Gastrocnemius medialis (tissue), 4 donors: ENCODE data around the gene OGFOD1. TPM values are rescaled to one million over a fixed set of nuclear protein-coding genes. Genes with fewer than 3 reads are reported as not detected.

ENCODE experiments used
- ATAC-seq, 2 donors: fragments of 150-250 bp; one replicate each; pipeline ENCODE4 v1.9.1; 2016
- DNase-seq, 2 donors: peaks; one replicate each; pipeline ENCODE4 v3.0.0-alpha.2; 2019
- H3K27ac ChIP-seq, 4 donors: fragments of 200-600 bp; sonication (generic); 1 replicate in 1 of 4; 2 replicates in 3 of 4; pipeline ENCODE4 v1.5.1; 2016 to 2018; ENCODE audit warnings: mild to moderate bottlenecking in 2 of 4, moderate library complexity in 1 of 4
- H3K27me3 ChIP-seq, 3 donors: fragments of 200-600 bp; sonication (generic) in 2 of 3; 1 replicate in 1 of 3; 2 replicates in 2 of 3; pipeline versions ENCODE4 v1.5.1 to v1.6.0; 2016 to 2019; ENCODE audit warnings: mild to moderate bottlenecking in 1 of 3, moderate library complexity in 1 of 3
- H3K36me3 ChIP-seq, 2 donors: fragments of 200-600 bp; sonication (generic) in 1 of 2; one replicate each; pipeline ENCODE4 v1.5.1; 2017 to 2018
- H3K4me1 ChIP-seq, 2 donors: fragments of 200-600 bp; sonication (generic) in 1 of 2; one replicate each; pipeline ENCODE4 v1.5.1; 2016 to 2017; ENCODE audit warnings: mild to moderate bottlenecking in 2 of 2
- H3K4me3 ChIP-seq, 4 donors: fragments of 200-600 bp; sonication (generic) in 3 of 4; 1 replicate in 1 of 4; 2 replicates in 3 of 4; pipeline ENCODE4 v1.5.1; 2016 to 2019; ENCODE audit warnings: mild to moderate bottlenecking in 2 of 4
- H3K9me3 ChIP-seq, 3 donors: fragments of 200-600 bp; sonication (generic) in 2 of 3; 1 replicate in 1 of 3; 2 replicates in 2 of 3; pipeline ENCODE4 v1.5.1; 2016 to 2019
- CTCF ChIP-seq, 5 experiments: fragments of 450-650 bp in 3 of 5; fragments of 200-600 bp in 2 of 5; sonication (generic) in 2 of 5; IDR thresholded peaks in 4 of 5; conservative IDR thresholded peaks in 1 of 5; 1 replicate in 4 of 5; 2 replicates in 1 of 5; pipeline ENCODE4 v1.5.1; 2016 to 2019; ENCODE audit warnings: antibody characterized with exemption in 5 of 5, mild to moderate bottlenecking in 3 of 5, moderate library complexity in 3 of 5
- POLR2A ChIP-seq, 2 donors: fragments of 450-650 bp; IDR thresholded peaks; one replicate each; pipeline ENCODE4 v1.6.1; 2017; ENCODE audit warnings: antibody characterized with exemption in 2 of 2, mild to moderate bottlenecking in 2 of 2, moderate library complexity in 2 of 2
- in situ Hi-C, 4 donors: fragments of 200-750 bp; cut with MboI; loops; one replicate each; pipeline versions ENCODE4 v1.15.0 to v1.8.0; 2017; ENCODE audit warnings: low sequenced_read_pairs in 4 of 4
- intact Hi-C: fragments of 100-400 bp; cut with DNase I; formaldehyde crosslinking; loops from one replicate; pipeline ENCODE4 v1.15.1; 2023; ENCODE audit warnings: low total_unique reads
- total RNA-seq, 4 donors: library from RNA; depleted of rRNA; stranded (reverse); fragments of >200 nt; gene quantifications; one replicate each; pipeline versions ENCODE4 v1.1.0 to v1.2.3, GENCODE V29; 2016

OGFOD1 gene
- total RNA-seq, 4 donors from 2014 or later: 86.1 to 115 (median 92.9) TPM

DNA sequence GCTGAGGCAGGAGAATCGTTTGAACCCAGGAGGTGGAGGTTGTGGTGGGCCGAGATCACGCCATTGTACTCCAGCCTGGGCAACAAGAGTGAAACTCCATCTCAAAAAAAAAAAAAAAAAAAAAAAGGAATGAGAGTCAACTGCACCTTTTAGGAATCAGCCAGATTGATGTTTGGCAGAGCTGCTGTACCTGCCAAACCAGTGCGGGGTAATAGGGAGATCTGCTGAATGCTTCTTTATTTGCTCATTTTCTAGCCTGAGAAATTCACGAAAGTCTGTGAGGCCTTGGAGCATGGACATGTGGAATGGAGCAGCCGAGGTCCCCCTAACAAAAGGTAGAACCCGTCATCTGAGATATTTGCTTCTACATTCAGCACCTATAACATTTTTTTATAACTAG lies 18.4 kb downstream of the OGFOD1 start:
- TF ChIP-seq CTCF (IDR thresholded peaks at IDR 0.05 in 4 of 5, conservative IDR thresholded peaks at IDR 0.05 in 1 of 5): no peak
- TF ChIP-seq POLR2A (IDR thresholded peaks at IDR 0.05): no peak
- H3K27ac ChIP-seq: no peak overlapping the region
- H3K27me3 ChIP-seq: no peaks in the 10 kb centered on the region
- in situ Hi-C loops (no loop called here), intact Hi-C loops (no loop called here)
- H3K36me3 ChIP-seq: peaks cover 4 to 96% of the 10 kb centered on the region in 2 donors
- DNase-seq: no peak
- no peaks in the 10 kb centered on the region for H3K4me1 ChIP-seq
- H3K9me3 ChIP-seq: no peaks in the 10 kb centered on the region
- no peak overlapping the region for H3K4me3 ChIP-seq
- no peak for ATAC-seq

DNA sequence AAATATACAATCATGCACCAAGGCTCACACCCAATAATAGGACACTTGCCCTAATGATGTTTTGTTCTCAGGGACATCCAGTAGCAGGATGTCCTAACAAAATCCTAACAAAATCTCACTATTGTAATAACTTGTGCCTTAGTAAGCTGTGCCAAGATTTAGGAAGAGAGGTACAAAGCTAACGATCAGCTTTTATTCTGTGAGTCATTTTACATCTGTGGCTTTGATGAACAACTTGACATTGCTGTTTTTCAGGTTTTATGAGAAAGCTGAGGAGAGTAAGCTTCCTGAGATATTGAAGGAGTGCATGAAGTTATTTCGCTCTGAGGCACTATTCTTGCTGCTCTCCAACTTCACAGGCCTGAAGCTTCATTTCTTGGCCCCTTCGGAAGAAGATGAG lies 18.9 kb downstream of the OGFOD1 start:
- no peak for ATAC-seq

DNA sequence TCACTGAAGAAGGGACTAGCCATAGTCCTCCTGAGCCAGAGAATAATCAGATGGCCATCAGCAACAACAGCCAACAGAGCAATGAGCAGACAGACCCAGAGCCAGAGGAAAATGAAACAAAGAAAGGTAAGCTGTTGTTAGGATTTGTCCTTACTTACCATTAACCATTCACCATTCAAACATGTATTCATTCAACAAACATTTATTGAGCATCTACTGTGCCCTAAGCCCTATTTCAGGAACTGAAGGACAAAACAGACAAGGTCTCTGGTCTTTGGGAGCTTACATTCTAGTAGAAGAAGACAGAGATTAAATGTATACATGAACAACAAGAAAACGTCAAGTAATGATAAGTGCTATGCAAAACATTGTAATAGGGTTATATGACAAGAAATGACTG lies 19.3 kb downstream of the OGFOD1 start:
- intact Hi-C loops (no loop called here), in situ Hi-C loops (no loop called here)
- TF ChIP-seq POLR2A (IDR thresholded peaks at IDR 0.05) (no peak), CTCF (IDR thresholded peaks at IDR 0.05 in 4 of 5, conservative IDR thresholded peaks at IDR 0.05 in 1 of 5) (no peak)
- Histone ChIP-seq H3K9me3 (no peaks in the 10 kb centered on the region), H3K4me3 (no peak overlapping the region), H3K27ac (no peak overlapping the region), H3K4me1 (no peaks in the 10 kb centered on the region), H3K36me3 (peaks cover 4 to 96% of the 10 kb centered on the region in 2 donors), H3K27me3 (no peaks in the 10 kb centered on the region)
- DNase-seq (no peak), ATAC-seq (no peak)

More for the DNA sequence above, 18.9 kb downstream of the OGFOD1 start:
- Histone ChIP-seq H3K4me1 (no peaks in the 10 kb centered on the region), H3K27me3 (no peaks in the 10 kb centered on the region), H3K9me3 (no peaks in the 10 kb centered on the region), H3K36me3 (peaks cover 4 to 96% of the 10 kb centered on the region in 2 donors), H3K27ac (no peak overlapping the region), H3K4me3 (no peak overlapping the region)
- in situ Hi-C loops (no loop called here), intact Hi-C loops (no loop called here)
- TF ChIP-seq CTCF (IDR thresholded peaks at IDR 0.05 in 4 of 5, conservative IDR thresholded peaks at IDR 0.05 in 1 of 5) (no peak), POLR2A (IDR thresholded peaks at IDR 0.05) (no peak)
- no peak for DNase-seq

- Histone ChIP-seq H3K36me3 (peaks cover 2 to 70% of the 10 kb centered on the region in 2 donors), H3K9me3 (no peaks in the 10 kb centered on the region), H3K4me1 (peaks cover 13 to 22% of the 10 kb centered on the region in 2 donors), H3K4me3 (no peak overlapping the region), H3K27ac (peak overlapping the region in 2 of 4 donors; percentile 92 to 95), H3K27me3 (no peaks in the 10 kb centered on the region)
- intact Hi-C loops: no loop called here
- ATAC-seq (no peak), DNase-seq (no peak)
- in situ Hi-C loops: no loop called here
- no peak for TF ChIP-seq CTCF (IDR thresholded peaks at IDR 0.05 in 4 of 5, conservative IDR thresholded peaks at IDR 0.05 in 1 of 5)
- no peak for TF ChIP-seq POLR2A (IDR thresholded peaks at IDR 0.05)
Observed at GRCh38 chr16:56475201-56475600, 23.8 kb downstream of the OGFOD1 start.
